Fibroblast of skin of back (primary cell): ENCODE data around the gene CAV2.

Source experiments
- DNase-seq: peaks from one replicate; pipeline ENCODE4 v3.0.0-alpha.2; 2013

CAV2 gene

DNA sequence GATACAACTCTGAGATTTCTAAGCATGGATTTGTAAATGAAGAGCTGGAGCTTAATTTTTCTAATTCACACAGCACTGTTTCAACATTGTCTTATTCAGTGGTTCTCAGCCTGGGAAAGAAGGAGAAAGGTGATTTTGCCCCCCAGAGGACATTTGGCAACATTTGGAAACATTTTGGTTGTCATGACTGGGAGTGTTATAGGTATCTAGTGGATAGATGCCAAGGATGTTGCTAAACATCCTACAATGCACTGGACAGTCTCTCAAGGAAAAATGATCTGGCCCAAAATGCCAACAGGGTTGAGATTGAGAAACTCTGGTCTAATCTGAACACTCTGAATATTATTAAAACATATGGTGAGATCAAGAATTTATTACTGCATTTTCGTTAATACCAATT is 3.8 kb upstream of the CAV2 start:
- DNase-seq: no peak

DNA sequence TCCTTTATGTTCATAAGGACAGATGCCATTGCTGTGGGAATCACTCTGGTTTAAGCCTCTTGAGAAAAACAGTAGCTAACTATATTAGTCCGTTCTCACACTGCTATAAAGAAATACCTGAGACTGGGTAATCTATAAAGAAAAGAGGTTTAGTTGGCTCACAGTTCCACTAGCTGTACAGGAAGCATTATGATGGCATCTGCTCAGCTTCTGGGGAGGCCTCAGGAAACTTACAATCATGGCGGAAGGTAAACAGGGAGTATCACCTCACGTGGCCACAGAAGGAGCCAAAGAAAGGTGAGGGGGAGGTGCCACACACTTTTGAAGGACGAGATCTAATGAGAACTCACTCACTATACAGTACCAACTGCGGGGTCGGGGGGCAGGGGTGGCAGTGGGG is 2.9 kb upstream of the CAV2 start:
- DNase-seq: no peak

DNA sequence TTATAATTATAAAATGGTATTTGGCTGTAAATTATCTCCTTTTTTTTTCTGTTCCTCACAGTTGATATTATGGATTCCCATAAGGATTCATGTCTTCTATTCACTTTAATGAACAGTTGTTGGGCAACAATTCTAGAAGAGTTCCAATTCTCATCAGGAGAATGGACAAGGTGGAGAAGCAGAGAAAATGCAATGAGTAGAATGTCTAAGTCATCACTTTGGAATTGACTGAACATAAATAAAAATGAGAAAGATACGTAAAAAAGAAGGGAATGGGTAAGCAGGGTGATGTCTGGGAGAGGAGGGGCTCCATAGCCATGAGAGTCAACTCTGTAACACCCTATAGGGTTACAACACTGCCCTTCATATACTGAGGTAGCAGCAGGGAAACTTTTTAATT is 1.8 kb upstream of the CAV2 start:
- DNase-seq: no peak

- DNase-seq: peak; percentile 63
These were observed 728 bp downstream of the CAV2 start for GRCh38 chr7:116500078-116500853.

DNA sequence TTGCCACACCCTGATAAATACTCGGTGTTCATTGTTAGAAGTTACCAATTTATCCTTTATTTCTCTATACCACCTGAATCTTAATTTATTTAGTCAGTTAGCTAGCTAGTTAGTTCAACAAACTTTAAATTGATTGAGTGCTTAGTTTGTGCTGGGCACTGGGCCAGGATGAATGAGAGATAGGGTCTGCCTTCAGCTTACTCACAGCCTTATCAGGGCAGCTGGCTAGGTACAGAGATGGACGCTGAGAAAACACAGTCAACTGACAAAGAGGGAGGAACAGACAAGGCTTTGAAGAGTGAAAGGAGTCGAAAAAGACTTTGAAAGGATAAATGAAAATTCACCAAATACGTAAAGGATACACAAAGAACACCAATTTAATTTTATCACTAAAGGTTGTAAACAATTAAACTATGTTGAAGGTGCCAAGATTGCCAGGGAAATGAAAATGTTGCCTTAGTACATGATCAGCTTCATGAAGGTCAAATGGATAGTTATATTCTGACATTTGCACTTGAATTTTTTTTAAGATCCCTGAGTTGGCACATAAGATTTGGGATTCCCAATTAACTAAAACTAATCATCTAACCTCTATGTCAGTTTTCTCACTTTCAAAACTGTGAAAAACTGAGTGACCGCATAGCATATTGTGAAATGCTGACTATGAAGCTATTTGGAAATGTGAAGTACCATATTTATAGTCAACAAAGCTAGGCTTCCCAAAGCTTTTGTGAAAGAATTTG is 2.1 kb downstream of the CAV2 start:
- DNase-seq: no peak

DNA sequence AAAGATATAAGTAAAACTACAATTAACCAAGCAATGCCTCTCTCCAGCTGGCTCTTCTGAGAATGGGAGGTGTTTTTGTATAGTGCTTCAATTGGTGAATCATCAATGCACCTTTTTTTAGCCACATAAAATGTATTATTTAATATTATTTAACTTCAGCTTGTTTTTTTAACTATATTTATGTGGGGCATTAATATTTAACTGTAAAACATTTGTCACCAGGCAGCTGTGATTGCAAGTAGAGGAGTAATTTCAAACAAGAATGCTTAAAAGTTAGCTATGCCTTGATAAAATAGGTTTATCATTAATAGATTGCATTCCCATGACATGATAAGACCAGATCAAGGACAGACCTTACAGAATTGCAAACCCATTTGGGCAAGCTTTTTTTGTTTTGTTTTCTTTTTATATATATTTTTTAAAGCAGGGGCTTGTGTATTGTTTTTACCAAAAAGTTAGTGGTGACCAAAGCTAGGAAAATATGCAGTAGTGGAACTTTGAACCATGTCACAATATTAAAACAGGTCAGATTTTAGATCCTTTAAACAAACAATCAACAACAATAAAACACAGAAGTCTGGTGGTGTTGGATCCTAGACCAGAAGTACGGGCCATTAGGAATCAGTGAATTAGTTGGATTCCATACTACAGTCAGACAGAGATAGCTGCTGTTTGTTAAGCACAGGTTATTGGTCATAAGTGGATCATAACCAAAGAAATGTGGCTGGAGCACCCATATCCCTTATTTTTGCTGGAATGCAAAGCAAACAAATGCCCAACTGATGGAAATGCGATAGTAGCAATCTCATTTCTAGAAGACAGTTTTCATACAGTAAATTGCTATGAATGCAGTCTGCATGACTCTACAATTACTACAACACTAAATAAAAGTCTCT is 2.9 kb downstream of the CAV2 start:
- DNase-seq: no peak

DNA sequence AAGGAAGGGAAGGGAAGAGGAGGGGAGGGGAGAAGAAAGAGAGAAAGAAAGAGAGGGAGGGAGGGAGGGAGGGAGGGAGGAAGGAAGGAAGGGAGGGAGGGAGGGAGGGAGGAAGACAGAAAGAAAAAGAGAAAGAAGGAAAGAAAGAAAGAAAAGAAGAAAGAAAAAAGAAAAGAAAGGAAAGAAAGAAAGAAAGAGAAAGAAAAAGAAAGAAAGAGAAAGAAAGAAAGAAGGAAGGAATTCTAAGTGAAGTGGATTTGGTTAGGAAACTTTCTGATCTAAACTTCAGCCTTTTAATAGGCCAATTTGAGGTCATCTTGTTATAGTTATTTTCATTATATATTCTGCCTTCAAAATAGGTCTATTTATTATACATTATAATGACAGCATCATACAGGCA is 4.3 kb downstream of the CAV2 start:
- DNase-seq: no peak

- no peak for DNase-seq
These were observed 5.7 kb downstream of the CAV2 start for GRCh38 chr7:116505278-116505677.

GRCh38 chr7:116505823-116506222 is 6.3 kb downstream of the CAV2 start:
- DNase-seq: no peak

DNA sequence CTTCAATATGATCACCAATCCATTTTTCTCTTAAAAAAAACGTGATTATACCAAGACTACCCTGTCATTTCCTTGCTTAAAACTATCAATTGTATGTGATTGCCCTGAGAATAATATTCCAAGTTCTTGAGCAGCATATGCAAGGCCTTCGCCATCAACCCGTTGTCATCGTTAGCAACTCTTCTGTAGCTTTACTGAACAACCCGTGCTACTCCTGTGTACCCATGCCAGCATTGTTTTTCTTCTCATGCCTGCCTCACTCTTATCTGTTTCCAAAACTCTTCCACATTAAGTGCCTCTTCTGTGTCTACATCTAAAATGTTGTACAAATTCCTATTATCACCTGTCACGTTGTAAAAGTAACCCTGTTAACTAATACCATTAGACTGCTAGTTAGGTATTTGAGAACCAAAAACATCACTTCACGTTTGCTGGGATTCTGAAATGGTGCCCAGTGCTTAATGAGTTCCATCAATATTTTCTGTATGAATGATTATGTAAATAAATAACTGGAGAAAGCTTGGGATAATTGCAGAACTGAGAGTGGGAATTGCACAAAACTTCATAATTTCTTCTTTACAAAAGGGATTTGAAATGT is 10.5 kb downstream of the CAV2 start:
- peak; percentile 41 for DNase-seq

DNA sequence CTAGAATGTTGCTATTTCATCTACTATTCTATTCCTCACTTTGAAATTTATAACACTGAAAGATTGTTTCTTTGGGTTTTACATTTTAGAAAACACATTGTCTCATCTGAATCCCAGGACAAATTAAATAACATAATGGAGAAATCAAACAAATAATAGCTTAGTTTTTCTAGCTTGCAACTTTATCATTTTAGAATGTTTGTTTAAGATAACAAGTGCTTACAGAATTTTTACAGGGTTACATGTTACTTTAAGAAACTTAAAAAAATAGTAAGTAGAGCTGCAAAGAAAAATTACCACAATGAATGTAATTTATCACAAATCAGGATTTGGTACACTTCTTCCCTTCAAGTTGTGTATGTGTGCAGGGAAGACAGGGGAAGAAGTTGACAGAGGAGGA is 11.3 kb downstream of the CAV2 start:
- DNase-seq: no peak

DNA sequence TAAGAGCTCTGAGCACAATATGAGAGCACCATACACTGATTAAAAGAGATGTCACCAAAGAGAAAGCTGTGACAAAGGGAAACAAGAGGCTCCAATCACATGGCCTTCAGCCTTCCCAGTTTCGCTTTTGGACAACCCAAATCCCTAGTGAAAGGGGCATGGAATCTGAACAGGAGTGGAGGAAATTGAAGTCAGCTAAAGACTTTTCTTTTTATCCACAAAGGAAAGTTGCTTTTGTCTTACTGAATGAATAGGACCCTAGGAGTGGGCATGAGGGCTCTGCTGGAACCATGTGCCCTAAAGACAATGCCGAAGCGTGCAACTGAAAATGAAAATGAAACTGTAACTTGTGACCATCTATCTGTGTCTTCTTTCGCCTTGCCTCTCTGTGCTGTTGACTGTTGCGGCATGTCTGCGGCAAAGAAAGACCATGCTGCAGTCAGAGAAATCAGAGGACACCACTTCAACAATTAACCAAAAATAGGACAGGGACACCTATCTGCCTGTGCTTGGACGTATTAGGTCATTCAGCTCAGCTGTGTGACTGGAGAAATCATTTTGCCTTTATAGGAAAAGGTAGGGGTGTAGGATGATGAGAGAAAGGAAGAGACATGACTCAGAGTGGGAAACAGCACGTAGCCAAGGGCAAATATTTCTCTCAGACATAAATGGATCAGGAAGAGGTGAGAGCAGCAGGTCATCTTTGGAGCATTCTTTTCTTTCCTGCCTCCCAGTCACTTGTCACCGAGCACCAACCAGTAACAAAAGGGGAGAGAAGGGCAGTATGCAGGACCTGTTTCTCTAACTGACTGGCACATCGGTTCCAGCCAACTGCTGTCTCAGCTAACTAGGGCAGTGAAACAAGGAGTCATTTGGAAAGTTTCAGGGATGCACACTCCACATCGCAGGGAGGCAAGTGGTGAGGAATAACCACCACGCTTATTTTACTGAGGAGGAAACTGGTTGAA is 12.3 kb downstream of the CAV2 start:
- DNase-seq: peak; percentile 71

DNA sequence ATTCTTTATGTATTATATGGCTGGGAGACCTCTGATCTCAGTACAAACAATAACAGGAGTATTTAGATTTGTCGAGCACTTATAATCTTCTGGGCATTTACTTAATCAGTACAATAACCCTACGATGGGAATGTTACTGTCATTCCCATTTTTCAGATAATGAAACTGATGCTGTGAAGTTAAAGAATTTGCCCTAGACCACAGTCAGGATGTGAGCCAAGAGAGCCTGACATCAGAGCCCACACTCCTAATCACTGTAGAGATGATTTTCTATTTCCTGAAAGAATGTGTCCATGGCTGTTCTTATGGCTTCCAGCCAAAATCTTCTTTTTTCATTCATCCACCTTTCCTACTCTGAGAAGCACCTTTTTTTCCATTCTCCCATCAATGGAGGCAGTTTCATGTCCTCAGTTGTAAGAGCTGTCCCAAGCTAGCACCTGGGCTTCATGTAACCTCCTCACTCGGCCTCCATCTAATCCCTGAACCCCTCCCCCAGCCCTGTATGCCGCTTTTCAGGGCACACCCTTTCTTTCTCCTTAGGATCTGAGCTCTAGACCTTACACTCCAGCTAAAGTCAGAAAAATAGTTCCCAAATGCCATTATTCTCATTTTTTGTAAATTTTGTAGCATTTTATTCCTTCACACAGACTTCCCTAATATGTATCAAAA is 13.1 kb downstream of the CAV2 start:
- DNase-seq: peak; percentile 79

DNA sequence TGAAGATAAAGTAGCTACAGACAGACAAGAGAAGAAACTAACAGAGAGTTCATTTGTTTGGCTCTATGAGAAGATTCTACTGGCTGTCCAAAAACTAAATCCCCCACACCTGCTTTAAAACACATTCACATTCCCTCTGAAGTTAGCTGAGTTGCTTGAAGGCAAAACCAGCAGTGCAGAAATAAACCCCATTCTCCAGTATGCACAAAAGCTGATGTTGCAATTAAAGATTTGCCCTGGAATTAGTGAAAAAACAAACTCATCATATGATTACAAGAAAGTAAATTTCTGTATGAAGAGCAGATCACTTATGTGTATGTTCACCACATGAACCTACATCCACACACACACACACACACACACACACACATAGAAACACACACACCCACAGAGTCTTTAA is 16.0 kb downstream of the CAV2 start:
- DNase-seq: no peak

DNA sequence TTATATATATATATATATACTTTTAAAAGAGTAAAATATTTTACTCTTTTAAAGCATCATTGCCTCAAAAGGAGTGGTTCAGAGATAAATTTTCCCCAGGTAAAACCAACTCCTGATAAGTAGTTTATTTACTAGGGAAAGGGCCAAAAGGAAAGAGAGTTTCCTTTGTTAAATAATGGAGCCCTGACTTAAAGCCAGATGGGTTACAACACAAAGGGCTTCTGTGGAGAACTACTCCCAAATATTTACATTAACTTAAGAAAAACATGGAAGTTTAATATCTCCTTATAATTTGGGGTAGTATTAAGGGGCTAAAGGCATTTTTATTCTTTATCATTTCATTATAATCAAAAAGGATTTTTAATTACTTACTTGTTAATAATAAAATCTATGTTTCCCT is 16.8 kb downstream of the CAV2 start:
- no peak for DNase-seq

GRCh38 chr7:116517626-116518025 is 18.1 kb downstream of the CAV2 start:
- no peak for DNase-seq

DNA sequence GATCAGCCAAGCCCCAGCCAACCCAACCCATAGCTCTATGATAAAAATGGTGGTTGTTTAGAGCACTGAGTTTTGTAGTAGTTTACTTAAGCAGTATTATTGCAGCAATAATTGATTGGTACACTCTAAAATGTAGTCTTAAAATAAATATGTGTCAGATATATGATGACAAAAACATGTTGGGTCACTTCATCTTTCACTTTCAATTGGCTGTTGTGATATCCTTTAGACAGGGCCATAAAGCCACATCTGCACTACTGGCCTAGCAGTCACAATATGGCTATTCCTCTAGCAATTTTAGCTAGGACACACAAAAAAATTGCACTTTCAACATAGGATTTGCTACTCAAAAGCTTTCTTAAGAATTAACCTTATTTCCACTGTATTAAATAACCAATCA is 19.4 kb downstream of the CAV2 start:
- DNase-seq: no peak

DNA sequence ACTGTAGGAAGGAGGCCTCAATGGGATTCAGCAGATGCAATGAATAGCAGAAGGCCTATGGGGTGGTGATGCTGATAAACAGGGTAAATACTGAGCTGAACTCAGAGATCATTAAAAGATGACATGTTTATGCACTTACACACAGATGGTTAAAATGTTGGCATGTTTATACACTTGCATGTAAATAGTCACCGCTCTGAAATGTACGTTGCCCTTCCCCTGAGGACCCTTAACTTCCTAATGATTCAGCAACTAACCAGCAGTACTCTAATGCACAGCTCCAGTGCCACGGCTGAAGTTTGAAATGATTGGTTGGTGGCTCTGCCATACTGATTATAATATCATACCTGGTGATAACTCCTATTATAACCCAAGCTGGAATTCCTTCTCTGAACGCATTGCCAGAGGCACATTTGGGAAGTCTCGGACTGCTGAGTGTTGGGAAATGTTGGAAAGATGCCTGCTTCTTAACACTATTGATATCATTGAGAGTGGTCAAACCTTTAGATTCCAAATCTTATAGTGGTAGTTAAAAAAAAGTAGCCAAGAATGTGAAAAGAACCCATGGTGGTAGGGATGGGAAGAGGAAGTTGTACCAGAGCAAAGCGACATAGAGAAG is 21.6 kb downstream of the CAV2 start:
- peak; percentile 69 for DNase-seq

DNA sequence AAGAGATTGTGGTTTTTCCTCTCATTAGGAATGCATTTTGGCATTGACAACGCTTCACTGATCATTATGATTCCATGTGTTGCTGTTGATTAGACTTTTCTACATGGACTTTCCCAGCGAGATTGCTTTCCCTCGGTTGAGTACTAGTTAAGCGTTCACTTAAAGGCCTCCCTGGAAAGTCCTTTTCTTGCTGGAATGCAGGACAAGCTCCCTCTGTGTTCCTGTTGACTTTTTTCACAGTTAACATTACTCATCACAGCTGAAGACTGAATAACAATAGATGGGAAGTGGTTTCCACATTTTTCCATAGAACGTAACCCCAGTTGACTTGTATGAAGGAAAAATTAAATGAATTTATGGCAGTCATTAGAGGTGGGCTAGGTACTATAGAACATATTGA is 22.7 kb downstream of the CAV2 start:
- peak; percentile 95 for DNase-seq

GRCh38 chr7:116524221-116524608 is 24.7 kb downstream of the CAV2 start:
- DNase-seq: no peak
